Mucosa of stomach (tissue), 1 donor: Measurements from ENCODE around the gene ZNF491.
A peak's percentile ranks its signal among the peaks of the same experiment; 100 is the strongest.
"Not testable (repeated sequence)": the region's sequence is repeated elsewhere in the genome, so short reads cannot be mapped to it uniquely, and the experiment has no call there.

Experiments
- H3K27me3 ChIP-seq: one replicate; pipeline ENCODE4 v1.7.0; 2013; ENCODE audit warnings: mild to moderate bottlenecking, low read length; ENCODE audit not compliant: control insufficient read depth, insufficient read depth
- H3K36me3 ChIP-seq: one replicate; pipeline ENCODE4 v1.7.0; 2013; ENCODE audit warnings: low read length; ENCODE audit not compliant: control insufficient read depth, insufficient read depth
- H3K4me1 ChIP-seq: one replicate; pipeline ENCODE4 v1.7.0; 2013; ENCODE audit warnings: mild to moderate bottlenecking, low read length; ENCODE audit not compliant: control insufficient read depth, insufficient read depth
- H3K4me3 ChIP-seq: one replicate; pipeline ENCODE4 v1.7.0; 2013; ENCODE audit warnings: low read length
- H3K9ac ChIP-seq: one replicate; pipeline ENCODE4 v1.7.0; 2013; ENCODE audit warnings: mild to moderate bottlenecking, low read length, moderate library complexity
- H3K9me3 ChIP-seq: one replicate; pipeline ENCODE4 v1.7.0; 2013; ENCODE audit warnings: mild to moderate bottlenecking, low read length, moderate library complexity; ENCODE audit not compliant: control insufficient read depth
- donor health status: Pancreatic carcinoma.

The ZNF491 gene

GRCh38 chr19:11771520-11771919 is 26.8 kb upstream of the ZNF491 start:
- H3K36me3 ChIP-seq, H3K4me1 ChIP-seq, H3K4me3 ChIP-seq, H3K9ac ChIP-seq, H3K27me3 ChIP-seq, H3K9me3 ChIP-seq: not testable (repeated sequence)

GRCh38 chr19:11776669-11777068 is 21.7 kb upstream of the ZNF491 start:
- peaks cover 18% of the 10 kb centered on the region for H3K9me3 ChIP-seq
- peaks cover 16% of the 10 kb centered on the region for H3K36me3 ChIP-seq
- H3K9ac ChIP-seq, H3K4me3 ChIP-seq, H3K4me1 ChIP-seq, H3K27me3 ChIP-seq: not testable (repeated sequence)

GRCh38 chr19:11780431-11781020 is 17.8 kb upstream of the ZNF491 start:
- peaks cover 16% of the 10 kb centered on the region for H3K36me3 ChIP-seq
- H3K9me3 ChIP-seq = peaks cover 25% of the 10 kb centered on the region

GRCh38 chr19:11781295-11782057 is 16.8 kb upstream of the ZNF491 start:
- peaks cover 16% of the 10 kb centered on the region for H3K36me3 ChIP-seq
- no peak overlapping the region for H3K9ac ChIP-seq
- H3K27me3 ChIP-seq = no peaks in the 10 kb centered on the region
- H3K4me3 ChIP-seq = no peak overlapping the region
- H3K4me1 ChIP-seq = no peaks in the 10 kb centered on the region
- H3K9me3 ChIP-seq = peaks cover 25% of the 10 kb centered on the region

More at GRCh38 chr19:11780431-11781020, 17.8 kb upstream of the ZNF491 start:
- Histone ChIP-seq H3K27me3 (no peaks in the 10 kb centered on the region), H3K4me3 (no peak overlapping the region), H3K4me1 (no peaks in the 10 kb centered on the region), H3K9ac (no peak overlapping the region)

GRCh38 chr19:11783767-11784166 is 14.6 kb upstream of the ZNF491 start:
- no peaks in the 10 kb centered on the region for H3K4me1 ChIP-seq
- no peak overlapping the region for H3K9ac ChIP-seq
- no peak overlapping the region for H3K4me3 ChIP-seq
- H3K9me3 ChIP-seq = peaks cover 25% of the 10 kb centered on the region
- H3K36me3 ChIP-seq = peaks cover 16% of the 10 kb centered on the region
- no peaks in the 10 kb centered on the region for H3K27me3 ChIP-seq

GRCh38 chr19:11784356-11784755 is 14.0 kb upstream of the ZNF491 start:
- peaks cover 25% of the 10 kb centered on the region for H3K9me3 ChIP-seq

GRCh38 chr19:11787536-11787935 is 10.8 kb upstream of the ZNF491 start:
- no peaks in the 10 kb centered on the region for H3K36me3 ChIP-seq
- H3K27me3 ChIP-seq = no peaks in the 10 kb centered on the region
- no peak overlapping the region for H3K9ac ChIP-seq
- no peak overlapping the region for H3K4me3 ChIP-seq
- H3K9me3 ChIP-seq = peaks cover 5% of the 10 kb centered on the region
- H3K4me1 ChIP-seq = no peaks in the 10 kb centered on the region

More at GRCh38 chr19:11784356-11784755, 14.0 kb upstream of the ZNF491 start:
- Histone ChIP-seq H3K27me3 (no peaks in the 10 kb centered on the region), H3K4me1 (no peaks in the 10 kb centered on the region), H3K4me3 (no peak overlapping the region), H3K9ac (no peak overlapping the region), H3K36me3 (peaks cover 16% of the 10 kb centered on the region)

- Histone ChIP-seq H3K4me3 (no peak overlapping the region), H3K4me1 (peaks cover 4% of the 10 kb centered on the region), H3K9me3 (no peaks in the 10 kb centered on the region), H3K9ac (no peak overlapping the region), H3K36me3 (no peaks in the 10 kb centered on the region), H3K27me3 (no peaks in the 10 kb centered on the region)
Measured at GRCh38 chr19:11792942-11793341, 5.4 kb upstream of the ZNF491 start.

GRCh38 chr19:11797491-11797890 is 832 bp upstream of the ZNF491 start:
- no peak overlapping the region for H3K9ac ChIP-seq
- H3K4me3 ChIP-seq = no peak overlapping the region

GRCh38 chr19:11806354-11807098 is 8.2 kb downstream of the ZNF491 start:
- no peaks in the 10 kb centered on the region for H3K4me1 ChIP-seq
- H3K4me3 ChIP-seq = no peak overlapping the region
- no peaks in the 10 kb centered on the region for H3K36me3 ChIP-seq
- H3K9me3 ChIP-seq = peaks cover 9% of the 10 kb centered on the region
- H3K9ac ChIP-seq = no peak overlapping the region
- H3K27me3 ChIP-seq = no peaks in the 10 kb centered on the region

More at GRCh38 chr19:11797491-11797890, 832 bp upstream of the ZNF491 start:
- Histone ChIP-seq H3K36me3 (no peaks in the 10 kb centered on the region), H3K4me1 (peaks cover 8% of the 10 kb centered on the region), H3K27me3 (no peaks in the 10 kb centered on the region), H3K9me3 (no peaks in the 10 kb centered on the region)

GRCh38 chr19:11807099-11807380 is 8.7 kb downstream of the ZNF491 start:
- H3K36me3 ChIP-seq = no peaks in the 10 kb centered on the region

GRCh38 chr19:11813703-11814028 is 15.3 kb downstream of the ZNF491 start:
- Histone ChIP-seq H3K4me1 (peaks cover 5% of the 10 kb centered on the region), H3K9ac (peak overlapping the region; percentile 91), H3K4me3 (peak overlapping the region; percentile 72), H3K9me3 (no peaks in the 10 kb centered on the region), H3K36me3 (no peaks in the 10 kb centered on the region), H3K27me3 (no peaks in the 10 kb centered on the region)

More at GRCh38 chr19:11807099-11807380, 8.7 kb downstream of the ZNF491 start:
- Histone ChIP-seq H3K9ac (no peak overlapping the region), H3K4me3 (no peak overlapping the region), H3K9me3 (peaks cover 9% of the 10 kb centered on the region), H3K27me3 (no peaks in the 10 kb centered on the region), H3K4me1 (no peaks in the 10 kb centered on the region)
